DND-41 (cell line): ENCODE measurements around the gene CARD14.

Experiments used
- ATAC-seq: fragments of 200-7000 bp; cut with Tn5 transposase; 3 replicates; pipeline ENCODE4 v1.9.1; 2021; ENCODE audit warnings: low read depth; ENCODE audit not compliant: insufficient read depth
- DNase-seq: peaks from one replicate; pipeline ENCODE4 v3.0.0-alpha.2; 2020
- H2AFZ ChIP-seq: 2 replicates; pipeline ENCODE4 v1.6.0; 2012; ENCODE audit warnings: low read depth, low read length
- H3K27ac ChIP-seq: 2 replicates; pipeline ENCODE4 v1.5.1; 2012; ENCODE audit warnings: low read length, inconsistent platforms
- H3K27me3 ChIP-seq: fragments of 200-600 bp; sonication (generic); 2 replicates; pipeline ENCODE4 v1.6.0; 2012; ENCODE audit warnings: low read length, mild to moderate bottlenecking, inconsistent platforms; ENCODE audit not compliant: insufficient read depth, poor library complexity
- H3K36me3 ChIP-seq: 2 replicates; pipeline ENCODE4 v1.5.1; 2012; ENCODE audit warnings: low read length, inconsistent platforms; ENCODE audit not compliant: insufficient read depth
- H3K4me1 ChIP-seq: 2 replicates; pipeline ENCODE4 v1.5.1; 2012; ENCODE audit warnings: mild to moderate bottlenecking, low read length; ENCODE audit not compliant: insufficient read depth
- H3K4me2 ChIP-seq: 2 replicates; pipeline ENCODE4 v1.6.0; 2012; ENCODE audit warnings: mild to moderate bottlenecking, moderate library complexity, low read length, inconsistent platforms; ENCODE audit not compliant: insufficient read depth
- H3K4me3 ChIP-seq, 2 experiments: fragments of 200-600 bp in 1 of 2; shearing (Covaris generic) in 1 of 2; 2 replicates each; pipeline ENCODE4 v1.5.1; 2012 to 2016; ENCODE audit warnings: inconsistent platforms in 2 of 2, low read length in 2 of 2, mild to moderate bottlenecking in 2 of 2, low read depth in 1 of 2, moderate library complexity in 1 of 2
- H3K79me2 ChIP-seq: 2 replicates; pipeline ENCODE4 v1.6.0; 2012; ENCODE audit warnings: low read length, inconsistent platforms; ENCODE audit not compliant: insufficient read depth
- H3K9ac ChIP-seq: 2 replicates; pipeline ENCODE4 v1.6.0; 2012; ENCODE audit warnings: low read depth, mild to moderate bottlenecking, inconsistent platforms, low read length, moderate library complexity
- H3K9me3 ChIP-seq: 2 replicates; pipeline ENCODE4 v1.5.1; 2012; ENCODE audit warnings: low read length, moderate library complexity, mild to moderate bottlenecking, inconsistent platforms; ENCODE audit not compliant: insufficient read depth, severe bottlenecking
- H4K20me1 ChIP-seq: 2 replicates; pipeline ENCODE4 v1.6.0; 2012; ENCODE audit warnings: low read length; ENCODE audit not compliant: insufficient read depth
- EZH2 ChIP-seq: IDR thresholded peaks from 3 replicates; pipeline ENCODE4 v1.6.1; 2012; ENCODE audit warnings: borderline replicate concordance, low read depth, mild to moderate bottlenecking, moderate library complexity, low read length, inconsistent platforms; ENCODE audit not compliant: severe bottlenecking
- TF ChIP-seq, protein P1 (sequence below): IDR thresholded peaks from 2 replicates; pipeline ENCODE4 v1.5.1; 2012; ENCODE audit warnings: borderline replicate concordance, low read length, moderate library complexity, mild to moderate bottlenecking; ENCODE audit not compliant: poor library complexity, severe bottlenecking; ENCODE audit errors: extremely low read depth

The CARD14 gene

GRCh38 chr17:80252871-80253270 lies 83.0 kb downstream of the CARD14 start:
- no peaks in the 10 kb centered on the region for H4K20me1 ChIP-seq
- no peak overlapping the region for H3K4me2 ChIP-seq
- DNase-seq: peak; percentile 46
- H3K27ac ChIP-seq: no peak overlapping the region
- no peaks in the 10 kb centered on the region for H3K36me3 ChIP-seq
- H2AFZ ChIP-seq: no peak overlapping the region
- no peak overlapping the region for H3K9ac ChIP-seq
- ATAC-seq: no peak
- no peak overlapping the region for H3K4me3 ChIP-seq
- no peaks in the 10 kb centered on the region for H3K27me3 ChIP-seq
- peaks cover 24% of the 10 kb centered on the region for H3K4me1 ChIP-seq
- TF ChIP-seq EZH2: no peak
- TF ChIP-seq, protein P1, sequence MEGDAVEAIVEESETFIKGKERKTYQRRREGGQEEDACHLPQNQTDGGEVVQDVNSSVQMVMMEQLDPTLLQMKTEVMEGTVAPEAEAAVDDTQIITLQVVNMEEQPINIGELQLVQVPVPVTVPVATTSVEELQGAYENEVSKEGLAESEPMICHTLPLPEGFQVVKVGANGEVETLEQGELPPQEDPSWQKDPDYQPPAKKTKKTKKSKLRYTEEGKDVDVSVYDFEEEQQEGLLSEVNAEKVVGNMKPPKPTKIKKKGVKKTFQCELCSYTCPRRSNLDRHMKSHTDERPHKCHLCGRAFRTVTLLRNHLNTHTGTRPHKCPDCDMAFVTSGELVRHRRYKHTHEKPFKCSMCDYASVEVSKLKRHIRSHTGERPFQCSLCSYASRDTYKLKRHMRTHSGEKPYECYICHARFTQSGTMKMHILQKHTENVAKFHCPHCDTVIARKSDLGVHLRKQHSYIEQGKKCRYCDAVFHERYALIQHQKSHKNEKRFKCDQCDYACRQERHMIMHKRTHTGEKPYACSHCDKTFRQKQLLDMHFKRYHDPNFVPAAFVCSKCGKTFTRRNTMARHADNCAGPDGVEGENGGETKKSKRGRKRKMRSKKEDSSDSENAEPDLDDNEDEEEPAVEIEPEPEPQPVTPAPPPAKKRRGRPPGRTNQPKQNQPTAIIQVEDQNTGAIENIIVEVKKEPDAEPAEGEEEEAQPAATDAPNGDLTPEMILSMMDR: peak; percentile 46
- no peaks in the 10 kb centered on the region for H3K79me2 ChIP-seq
- no peaks in the 10 kb centered on the region for H3K9me3 ChIP-seq

GRCh38 chr17:80253631-80254395 lies 84.0 kb downstream of the CARD14 start:
- Histone ChIP-seq H3K27ac (peak overlapping the region; percentile 75), H3K79me2 (no peaks in the 10 kb centered on the region), H3K9ac (no peak overlapping the region), H3K36me3 (no peaks in the 10 kb centered on the region), H3K4me2 (no peak overlapping the region), H4K20me1 (no peaks in the 10 kb centered on the region), H3K9me3 (no peaks in the 10 kb centered on the region), H3K4me1 (peaks cover 24% of the 10 kb centered on the region), H2AFZ (no peak overlapping the region), H3K4me3 (no peak overlapping the region), H3K27me3 (no peaks in the 10 kb centered on the region)
- ATAC-seq (no peak), DNase-seq (no peak)
- TF ChIP-seq, protein P1: no peak
- no peak for TF ChIP-seq EZH2

DNA sequence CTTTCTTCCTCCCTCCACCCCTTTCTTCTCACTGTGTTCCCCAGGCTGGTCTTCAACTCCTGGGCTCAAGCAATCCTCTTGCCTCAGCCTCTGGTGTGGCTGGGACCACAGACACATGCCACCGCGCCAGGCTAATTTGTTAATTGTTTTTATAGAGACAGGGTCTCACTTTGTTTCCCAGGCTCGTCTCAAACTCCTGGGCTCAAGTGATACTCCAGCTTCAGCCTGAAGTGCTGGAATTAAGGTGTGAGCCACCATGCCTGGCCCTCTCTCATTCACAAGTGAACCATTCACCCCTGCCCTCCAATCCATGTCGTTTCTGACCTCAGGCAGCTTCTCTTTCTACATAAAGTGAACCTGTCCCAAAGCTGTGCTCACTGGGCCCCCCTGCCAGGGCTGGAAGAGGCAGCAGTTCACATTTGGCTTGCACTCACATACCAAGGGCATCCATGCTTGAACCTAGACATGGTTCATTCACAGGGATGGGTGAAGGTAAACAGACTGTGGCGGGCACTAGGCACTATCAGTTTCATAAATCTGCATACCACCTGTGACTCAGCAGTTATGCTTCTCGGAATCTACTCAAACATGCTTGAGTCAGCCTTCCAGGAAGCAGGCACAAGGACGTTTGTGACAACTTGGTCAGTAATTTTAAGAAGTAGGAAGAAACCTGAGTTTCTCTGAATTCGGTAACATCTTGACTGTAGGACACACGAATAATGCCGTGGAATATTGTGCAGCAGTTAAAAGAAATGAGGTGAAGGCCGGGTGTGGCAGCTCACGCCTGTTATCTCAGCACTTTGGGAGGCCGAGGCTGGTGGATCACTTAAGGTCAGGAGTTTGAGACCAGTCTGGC lies 84.8 kb downstream of the CARD14 start:
- peak; percentile 93 for ATAC-seq
- Histone ChIP-seq H3K4me1 (peaks cover 24% of the 10 kb centered on the region), H3K27me3 (no peaks in the 10 kb centered on the region), H3K9ac (0 out of 2 replicates have a peak overlapping the region, but pooled peaks have one; percentile 0), H3K9me3 (no peaks in the 10 kb centered on the region), H2AFZ (no peak overlapping the region), H4K20me1 (no peaks in the 10 kb centered on the region), H3K27ac (peak overlapping the region; percentile 75), H3K36me3 (no peaks in the 10 kb centered on the region), H3K4me2 (peak overlapping the region; percentile 41), H3K79me2 (no peaks in the 10 kb centered on the region), H3K4me3 (no peak overlapping the region)
- peak; percentile 84 for DNase-seq
- TF ChIP-seq, protein P1: no peak
- TF ChIP-seq EZH2: no peak
